Prostate gland (tissue), 2 donors: ENCODE data around the gene ATP9B.

Experiments used
- CTCF ChIP-seq, 4 experiments: fragments of 200-600 bp in 2 of 4; fragments of 450-650 bp in 2 of 4; sonication (generic) in 2 of 4; IDR thresholded peaks; 1 replicate in 3 of 4; 2 replicates in 1 of 4; pipeline ENCODE4 v1.5.1; 2016 to 2019; ENCODE audit warnings: antibody characterized with exemption in 4 of 4, mild to moderate bottlenecking in 2 of 4, moderate library complexity in 2 of 4
- POLR2A ChIP-seq: fragments of 450-650 bp; IDR thresholded peaks from one replicate; pipeline ENCODE4 v1.6.1; 2016; ENCODE audit warnings: antibody characterized with exemption, mild to moderate bottlenecking

DNA sequence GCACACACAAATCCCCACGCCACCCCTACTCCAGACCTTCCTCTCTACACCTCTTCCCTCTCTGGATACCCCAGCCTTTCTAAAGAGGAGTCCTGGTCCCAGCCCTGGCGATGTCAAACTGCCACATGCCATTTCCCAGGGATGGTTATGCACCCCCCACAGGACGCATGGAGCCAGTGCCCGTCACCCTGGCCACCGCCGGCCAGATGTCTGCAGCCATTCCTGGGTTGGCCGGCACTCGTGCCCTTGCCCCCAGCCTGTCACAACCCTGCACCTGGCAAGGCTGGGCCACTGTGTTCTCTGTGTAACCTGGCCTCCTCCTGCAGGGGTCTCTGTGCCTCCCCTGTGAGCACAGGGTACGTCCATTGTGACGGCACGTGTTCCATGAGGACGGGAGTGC is 268.4 kb downstream of the ATP9B start:
- TF ChIP-seq CTCF (IDR thresholded peaks at IDR 0.05) = no peak
- no peak for TF ChIP-seq POLR2A
